Breast epithelium (tissue), 4 donors: ENCODE measurements around the gene PSMB1. TPM values are rescaled to one million over a fixed set of nuclear protein-coding genes. Genes with fewer than 3 reads are reported as not detected.

Experiments
- DNase-seq, 2 donors: peaks; one replicate each; pipeline ENCODE4 v3.0.0-alpha.2; 2019; ENCODE audit warnings: low spot score in 2 of 2
- H3K27ac ChIP-seq, 2 donors: fragments of 200-600 bp; sonication (generic) in 1 of 2; one replicate each; pipeline ENCODE4 v1.5.1; 2016 to 2019; ENCODE audit warnings: mild to moderate bottlenecking in 1 of 2
- H3K27me3 ChIP-seq, 2 donors: fragments of 200-600 bp; sonication (generic) in 1 of 2; one replicate each; pipeline versions ENCODE4 v1.5.1 to v1.6.0; 2017 to 2019; ENCODE audit warnings: control low read depth in 1 of 2, mild to moderate bottlenecking in 1 of 2
- H3K36me3 ChIP-seq: fragments of 200-600 bp; one replicate; pipeline ENCODE4 v1.5.1; 2019
- H3K4me1 ChIP-seq, 2 donors: fragments of 200-600 bp; sonication (generic); one replicate each; pipeline ENCODE4 v1.5.1; 2016 to 2019; ENCODE audit warnings: control low read depth in 1 of 2
- H3K4me3 ChIP-seq, 3 donors: fragments of 200-600 bp; sonication (generic); 1 replicate in 2 of 3; 2 replicates in 1 of 3; pipeline ENCODE4 v1.5.1; 2016 to 2019; ENCODE audit warnings: mild to moderate bottlenecking in 3 of 3, moderate library complexity in 2 of 3
- H3K9me3 ChIP-seq, 2 donors: fragments of 200-600 bp; sonication (generic) in 1 of 2; one replicate each; pipeline ENCODE4 v1.5.1; 2016 to 2019; ENCODE audit warnings: control low read depth in 1 of 2
- CTCF ChIP-seq, 3 donors: fragments of 450-650 bp; IDR thresholded peaks; one replicate each; pipeline ENCODE4 v1.5.1; 2016 to 2017; ENCODE audit warnings: antibody characterized with exemption in 3 of 3, mild to moderate bottlenecking in 3 of 3, moderate library complexity in 3 of 3
- POLR2A ChIP-seq: fragments of 450-650 bp; IDR thresholded peaks from one replicate; pipeline ENCODE4 v1.6.1; 2016; ENCODE audit warnings: antibody characterized with exemption, mild to moderate bottlenecking, moderate library complexity
- POLR2AphosphoS5 ChIP-seq, 3 donors: sonication (generic); formaldehyde crosslinking; IDR thresholded peaks; one replicate each; pipeline ENCODE4 v1.6.1; 2017; ENCODE audit warnings: antibody characterized with exemption in 3 of 3
- intact Hi-C: fragments of 100-400 bp; cut with DNase I; formaldehyde crosslinking; loops from one replicate; pipeline ENCODE4 v1.15.1; 2023; ENCODE audit warnings: low total_unique reads
- total RNA-seq, 3 donors: library from RNA; depleted of rRNA; stranded (reverse); fragments of >200 nt; gene quantifications; one replicate each; pipeline ENCODE4 v1.1.0, GENCODE V29; 2016

PSMB1 gene
- total RNA-seq, 3 donors from 2014 or later: 190 to 281 (median 214) TPM

GRCh38 chr6:170487707-170488329 is 65.3 kb downstream of the PSMB1 start:
- no peaks in the 10 kb centered on the region for H3K9me3 ChIP-seq
- no peaks in the 10 kb centered on the region for H3K4me1 ChIP-seq
- no peaks in the 10 kb centered on the region for H3K36me3 ChIP-seq
- H3K27ac ChIP-seq: no peak overlapping the region
- DNase-seq: no peak
- intact Hi-C loops: no loop called here
- no peaks in the 10 kb centered on the region for H3K27me3 ChIP-seq
- TF ChIP-seq CTCF (IDR thresholded peaks at IDR 0.05) (no peak), POLR2A (no peak), POLR2AphosphoS5 (IDR thresholded peaks at IDR 0.05) (no peak)
- H3K4me3 ChIP-seq: no peak overlapping the region

GRCh38 chr6:170485159-170485558 is 67.9 kb downstream of the PSMB1 start:
- Histone ChIP-seq H3K9me3 (no peaks in the 10 kb centered on the region), H3K4me1 (no peaks in the 10 kb centered on the region), H3K4me3 (no peak overlapping the region), H3K36me3 (no peaks in the 10 kb centered on the region), H3K27ac (no peak overlapping the region), H3K27me3 (no peaks in the 10 kb centered on the region)
- intact Hi-C loops: no loop called here
- no peak for TF ChIP-seq POLR2A
- no peak for TF ChIP-seq CTCF (IDR thresholded peaks at IDR 0.05)
- TF ChIP-seq POLR2AphosphoS5 (IDR thresholded peaks at IDR 0.05): no peak
- DNase-seq: no peak

Other genes with a start within 250 kb of the PSMB1 start
- gene FAM120B, start 246.5 kb downstream of the PSMB1 start, total RNA-seq: 10 to 100 TPM; 28.8 to 35.0 (median 33.8) TPM
- 10 to 100 TPM; 14.7 to 23.6 (median 20.6) TPM for gene TBP, start 1.1 kb upstream of the PSMB1 start, total RNA-seq
- gene PDCD2, start 31.3 kb upstream of the PSMB1 start, total RNA-seq: 10 to 100 TPM; 54.4 to 67.8 (median 64.6) TPM